Mammary epithelial cell (primary cell): Measurements from ENCODE around the gene UBASH3A.

Source experiments
- EZH2 ChIP-seq: IDR thresholded peaks from 2 replicates; pipeline ENCODE4 v1.6.1; 2012; ENCODE audit warnings: low read length, inconsistent platforms, borderline replicate concordance
- TF ChIP-seq, protein P1 (sequence below), 2 donors: IDR thresholded peaks in 1 of 2; conservative IDR thresholded peaks in 1 of 2; 2 replicates each; pipeline ENCODE4 v1.5.1; 2011 to 2012; ENCODE audit warnings: inconsistent platforms in 2 of 2, low read length in 2 of 2, mild to moderate bottlenecking in 2 of 2, control low read depth in 1 of 2, low read depth in 1 of 2; ENCODE audit not compliant: insufficient read depth in 1 of 2; ENCODE audit errors: extremely low read depth in 1 of 2

GRCh38 chr21:42401820-42402251, 1.9 kb upstream of the UBASH3A start:
- TF ChIP-seq, protein P1, sequence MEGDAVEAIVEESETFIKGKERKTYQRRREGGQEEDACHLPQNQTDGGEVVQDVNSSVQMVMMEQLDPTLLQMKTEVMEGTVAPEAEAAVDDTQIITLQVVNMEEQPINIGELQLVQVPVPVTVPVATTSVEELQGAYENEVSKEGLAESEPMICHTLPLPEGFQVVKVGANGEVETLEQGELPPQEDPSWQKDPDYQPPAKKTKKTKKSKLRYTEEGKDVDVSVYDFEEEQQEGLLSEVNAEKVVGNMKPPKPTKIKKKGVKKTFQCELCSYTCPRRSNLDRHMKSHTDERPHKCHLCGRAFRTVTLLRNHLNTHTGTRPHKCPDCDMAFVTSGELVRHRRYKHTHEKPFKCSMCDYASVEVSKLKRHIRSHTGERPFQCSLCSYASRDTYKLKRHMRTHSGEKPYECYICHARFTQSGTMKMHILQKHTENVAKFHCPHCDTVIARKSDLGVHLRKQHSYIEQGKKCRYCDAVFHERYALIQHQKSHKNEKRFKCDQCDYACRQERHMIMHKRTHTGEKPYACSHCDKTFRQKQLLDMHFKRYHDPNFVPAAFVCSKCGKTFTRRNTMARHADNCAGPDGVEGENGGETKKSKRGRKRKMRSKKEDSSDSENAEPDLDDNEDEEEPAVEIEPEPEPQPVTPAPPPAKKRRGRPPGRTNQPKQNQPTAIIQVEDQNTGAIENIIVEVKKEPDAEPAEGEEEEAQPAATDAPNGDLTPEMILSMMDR (conservative IDR thresholded peaks at IDR 0.05 in 1 of 2, IDR thresholded peaks at IDR 0.05 in 1 of 2; ENCODE audit: extremely low read depth in 1 of 2, insufficient read depth in 1 of 2, low read depth in 1 of 2, low read length in 2 of 2): no peak
- TF ChIP-seq EZH2: no peak
